SU-DHL-6 (cell line): Measurements from ENCODE around the gene TMEM100.

Experiments
- H2AFZ ChIP-seq: fragments of 200-600 bp; sonication (generic); 2 replicates; pipeline ENCODE4 v1.6.1; 2014; ENCODE audit warnings: low read depth, mild to moderate bottlenecking, moderate library complexity, mixed read lengths, antibody characterized with exemption, low read length; ENCODE audit not compliant: severe bottlenecking
- H3F3A ChIP-seq: fragments of 200-600 bp; shearing (Covaris generic); 2 replicates; pipeline ENCODE4 v1.6.0; 2016; ENCODE audit warnings: antibody characterized with exemption, mild to moderate bottlenecking; ENCODE audit not compliant: insufficient read depth
- H3K27ac ChIP-seq: fragments of 200-600 bp; sonication (generic); 2 replicates; pipeline ENCODE4 v1.5.1; 2016; ENCODE audit warnings: low read depth, mild to moderate bottlenecking, low read length, moderate library complexity, mixed read lengths
- H3K27me3 ChIP-seq: fragments of 200-600 bp; sonication (generic), shearing (Covaris generic); 2 replicates; pipeline ENCODE4 v1.6.0; 2014; ENCODE audit warnings: mild to moderate bottlenecking, low read length
- H3K36me3 ChIP-seq: fragments of 200-600 bp; sonication (generic); 2 replicates; pipeline ENCODE4 v1.6.1; 2014; ENCODE audit warnings: mild to moderate bottlenecking, low read length, mixed read lengths
- H3K4me2 ChIP-seq: fragments of 300-600, 200-600 bp; shearing (Covaris generic), sonication (generic); 2 replicates; pipeline ENCODE4 v1.6.0; 2014; ENCODE audit warnings: low read length, low read depth, mild to moderate bottlenecking; ENCODE audit not compliant: poor library complexity, severe bottlenecking
- H3K4me3 ChIP-seq: fragments of 200-600 bp; sonication (generic); 2 replicates; pipeline ENCODE4 v1.5.1; 2014; ENCODE audit warnings: antibody characterized with exemption, low read length, mild to moderate bottlenecking, mixed read lengths; ENCODE audit not compliant: insufficient read depth, poor library complexity, severe bottlenecking
- H3K79me2 ChIP-seq: fragments of 200-600 bp; sonication (generic); 2 replicates; pipeline ENCODE4 v1.6.1; 2014; ENCODE audit warnings: mild to moderate bottlenecking, low read length, moderate library complexity; ENCODE audit not compliant: insufficient read depth
- H3K9ac ChIP-seq: fragments of 200-600 bp; sonication (generic); 2 replicates; pipeline ENCODE4 v1.7.0; 2014; ENCODE audit warnings: mild to moderate bottlenecking, low read length
- H3K9me2 ChIP-seq: fragments of 200-600 bp; sonication (generic); replicated peaks from 2 replicates; pipeline ENCODE4 v1.6.1; 2014; ENCODE audit warnings: low read length; ENCODE audit not compliant: insufficient read depth
- H3K9me3 ChIP-seq: fragments of 200-600 bp; sonication (generic); 2 replicates; pipeline ENCODE4 v1.6.1; 2014; ENCODE audit warnings: low read length, mixed read lengths; ENCODE audit not compliant: insufficient read depth
- H4K20me1 ChIP-seq: fragments of 200-600 bp; sonication (generic); 2 replicates; pipeline ENCODE4 v1.6.1; 2014; ENCODE audit warnings: low read depth, mild to moderate bottlenecking, antibody characterized with exemption, low read length, moderate library complexity, mixed read lengths
- EZH2phosphoT487 ChIP-seq: fragments of 200-600 bp; sonication (generic), shearing (Covaris generic); conservative IDR thresholded peaks from 2 replicates; pipeline ENCODE4 v1.6.1; 2018; ENCODE audit warnings: mild to moderate bottlenecking, antibody characterized with exemption, low read length, moderate library complexity, mixed read lengths
- TF ChIP-seq, protein P1 (sequence below): fragments of 200-600 bp; sonication (generic); IDR thresholded peaks from one replicate; pipeline ENCODE4 v1.5.1; 2017; ENCODE audit warnings: antibody characterized with exemption, mild to moderate bottlenecking, low read length, moderate library complexity; ENCODE audit not compliant: insufficient read depth, poor library complexity, severe bottlenecking

Gene TMEM100

DNA sequence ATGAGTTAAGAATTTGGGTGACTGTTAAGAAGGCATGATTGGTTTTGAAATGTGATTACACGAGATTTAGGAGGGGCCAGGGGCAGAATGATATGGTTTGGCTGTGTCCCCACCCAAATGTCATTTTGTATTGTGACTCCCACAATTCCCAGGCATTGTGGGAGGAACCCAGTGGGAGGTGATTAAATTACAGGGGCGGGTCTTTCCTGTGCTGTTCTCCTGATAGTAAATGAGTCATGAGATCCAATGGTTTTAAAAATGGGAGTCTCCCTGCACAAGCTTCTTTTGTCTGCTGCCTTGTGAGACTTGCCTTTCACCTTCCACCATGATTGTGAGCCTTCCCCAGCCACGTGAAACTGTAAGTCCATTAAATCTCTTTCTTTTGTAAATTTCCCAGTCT, 34.6 kb downstream of the TMEM100 start:
- no peak overlapping the region for H3K27ac ChIP-seq
- no peaks in the 10 kb centered on the region for H3K9me2 ChIP-seq
- H3K79me2 ChIP-seq = no peaks in the 10 kb centered on the region
- H3F3A ChIP-seq = no peaks in the 10 kb centered on the region
- H4K20me1 ChIP-seq = no peaks in the 10 kb centered on the region
- H3K9ac ChIP-seq = no peak overlapping the region
- no peak for TF ChIP-seq EZH2phosphoT487
- TF ChIP-seq, protein P1, sequence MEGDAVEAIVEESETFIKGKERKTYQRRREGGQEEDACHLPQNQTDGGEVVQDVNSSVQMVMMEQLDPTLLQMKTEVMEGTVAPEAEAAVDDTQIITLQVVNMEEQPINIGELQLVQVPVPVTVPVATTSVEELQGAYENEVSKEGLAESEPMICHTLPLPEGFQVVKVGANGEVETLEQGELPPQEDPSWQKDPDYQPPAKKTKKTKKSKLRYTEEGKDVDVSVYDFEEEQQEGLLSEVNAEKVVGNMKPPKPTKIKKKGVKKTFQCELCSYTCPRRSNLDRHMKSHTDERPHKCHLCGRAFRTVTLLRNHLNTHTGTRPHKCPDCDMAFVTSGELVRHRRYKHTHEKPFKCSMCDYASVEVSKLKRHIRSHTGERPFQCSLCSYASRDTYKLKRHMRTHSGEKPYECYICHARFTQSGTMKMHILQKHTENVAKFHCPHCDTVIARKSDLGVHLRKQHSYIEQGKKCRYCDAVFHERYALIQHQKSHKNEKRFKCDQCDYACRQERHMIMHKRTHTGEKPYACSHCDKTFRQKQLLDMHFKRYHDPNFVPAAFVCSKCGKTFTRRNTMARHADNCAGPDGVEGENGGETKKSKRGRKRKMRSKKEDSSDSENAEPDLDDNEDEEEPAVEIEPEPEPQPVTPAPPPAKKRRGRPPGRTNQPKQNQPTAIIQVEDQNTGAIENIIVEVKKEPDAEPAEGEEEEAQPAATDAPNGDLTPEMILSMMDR = no peak
- H3K9me3 ChIP-seq = no peaks in the 10 kb centered on the region; the same call in 1 of the 2 replicates
- no peaks in the 10 kb centered on the region for H3K36me3 ChIP-seq
- no peak overlapping the region for H3K4me3 ChIP-seq
- no peak overlapping the region for H2AFZ ChIP-seq
- H3K4me2 ChIP-seq = no peak overlapping the region
- no peaks in the 10 kb centered on the region for H3K27me3 ChIP-seq

DNA sequence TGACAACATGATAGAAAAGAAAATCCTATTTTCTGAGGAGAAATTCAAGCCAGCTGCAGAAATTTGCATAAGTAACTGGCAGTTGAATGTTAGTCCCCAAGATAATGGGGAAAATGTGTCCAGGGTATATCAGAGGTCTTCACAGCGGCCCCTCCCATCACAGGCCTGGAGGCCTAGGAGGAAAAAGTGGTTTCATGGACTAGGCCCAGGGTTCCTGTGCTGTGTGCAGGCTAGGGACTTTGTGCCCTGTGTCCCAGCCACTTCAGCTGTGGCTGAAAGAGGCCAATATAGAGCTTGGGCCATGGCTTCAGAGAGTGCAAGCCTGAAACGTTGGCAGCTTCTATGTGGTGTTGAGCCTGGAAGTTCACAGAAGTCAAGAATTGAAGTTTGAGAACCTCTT, 35.6 kb downstream of the TMEM100 start:
- no peak overlapping the region for H2AFZ ChIP-seq
- no peaks in the 10 kb centered on the region for H4K20me1 ChIP-seq
- H3K79me2 ChIP-seq = no peaks in the 10 kb centered on the region
- no peak overlapping the region for H3K4me2 ChIP-seq
- no peaks in the 10 kb centered on the region for H3K36me3 ChIP-seq
- H3K27me3 ChIP-seq = no peaks in the 10 kb centered on the region
- H3K4me3 ChIP-seq = no peak overlapping the region
- H3K9me2 ChIP-seq = no peaks in the 10 kb centered on the region
- H3K9me3 ChIP-seq = no peaks in the 10 kb centered on the region; the same call in 1 of the 2 replicates
- H3K9ac ChIP-seq = no peak overlapping the region
- no peak overlapping the region for H3K27ac ChIP-seq
- TF ChIP-seq, protein P1 = no peak
- TF ChIP-seq EZH2phosphoT487 = no peak
- H3F3A ChIP-seq = no peaks in the 10 kb centered on the region

DNA sequence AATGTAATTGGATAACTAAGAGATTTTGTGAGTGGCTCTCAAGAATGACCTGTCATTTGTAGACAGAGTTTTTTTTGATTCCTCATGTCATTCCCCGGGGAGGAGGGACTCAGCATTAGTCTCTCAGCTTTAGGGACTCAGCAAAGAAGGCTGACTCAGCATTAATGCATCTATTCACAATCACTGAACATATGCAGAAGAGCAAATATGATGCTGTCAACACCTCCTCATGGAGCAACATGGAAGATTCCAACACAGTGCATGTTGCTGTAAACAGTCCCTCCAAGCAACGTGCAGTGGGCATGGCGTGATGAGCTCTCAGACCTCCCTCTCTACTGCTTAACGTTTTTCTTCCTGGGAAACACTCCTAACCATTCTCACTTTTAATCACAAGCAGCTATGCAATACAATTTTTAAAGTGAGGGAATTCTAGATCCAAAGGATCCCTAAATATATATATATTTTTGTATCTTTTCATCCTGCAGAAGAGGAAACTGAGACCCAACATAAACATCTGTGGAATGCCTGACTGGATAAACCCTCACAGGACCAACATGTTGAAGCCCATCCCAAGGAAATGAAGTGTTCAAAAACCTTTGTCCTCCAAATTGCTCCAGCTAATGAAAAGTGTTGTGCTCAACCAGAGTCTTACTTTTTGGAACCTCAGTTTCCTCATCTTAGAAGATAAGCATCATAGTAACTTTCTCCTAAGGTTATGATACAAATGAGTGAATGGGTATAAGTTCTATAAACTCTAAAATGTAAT, 38.9 kb downstream of the TMEM100 start:
- no peaks in the 10 kb centered on the region for H4K20me1 ChIP-seq
- H3K27ac ChIP-seq = no peak overlapping the region
- no peaks in the 10 kb centered on the region for H3K27me3 ChIP-seq
- H3K36me3 ChIP-seq = no peaks in the 10 kb centered on the region
- no peaks in the 10 kb centered on the region for H3F3A ChIP-seq
- no peak overlapping the region for H3K9ac ChIP-seq
- H2AFZ ChIP-seq = no peak overlapping the region
- no peak overlapping the region for H3K4me3 ChIP-seq
- no peaks in the 10 kb centered on the region for H3K79me2 ChIP-seq
- H3K9me3 ChIP-seq = no peaks in the 10 kb centered on the region; the same call in 1 of the 2 replicates
- H3K9me2 ChIP-seq = no peaks in the 10 kb centered on the region
- H3K4me2 ChIP-seq = no peak overlapping the region
- TF ChIP-seq EZH2phosphoT487 = no peak
- TF ChIP-seq, protein P1 = no peak
